ENCODE data around the gene PLD5.

The PLD5 gene

DNA sequence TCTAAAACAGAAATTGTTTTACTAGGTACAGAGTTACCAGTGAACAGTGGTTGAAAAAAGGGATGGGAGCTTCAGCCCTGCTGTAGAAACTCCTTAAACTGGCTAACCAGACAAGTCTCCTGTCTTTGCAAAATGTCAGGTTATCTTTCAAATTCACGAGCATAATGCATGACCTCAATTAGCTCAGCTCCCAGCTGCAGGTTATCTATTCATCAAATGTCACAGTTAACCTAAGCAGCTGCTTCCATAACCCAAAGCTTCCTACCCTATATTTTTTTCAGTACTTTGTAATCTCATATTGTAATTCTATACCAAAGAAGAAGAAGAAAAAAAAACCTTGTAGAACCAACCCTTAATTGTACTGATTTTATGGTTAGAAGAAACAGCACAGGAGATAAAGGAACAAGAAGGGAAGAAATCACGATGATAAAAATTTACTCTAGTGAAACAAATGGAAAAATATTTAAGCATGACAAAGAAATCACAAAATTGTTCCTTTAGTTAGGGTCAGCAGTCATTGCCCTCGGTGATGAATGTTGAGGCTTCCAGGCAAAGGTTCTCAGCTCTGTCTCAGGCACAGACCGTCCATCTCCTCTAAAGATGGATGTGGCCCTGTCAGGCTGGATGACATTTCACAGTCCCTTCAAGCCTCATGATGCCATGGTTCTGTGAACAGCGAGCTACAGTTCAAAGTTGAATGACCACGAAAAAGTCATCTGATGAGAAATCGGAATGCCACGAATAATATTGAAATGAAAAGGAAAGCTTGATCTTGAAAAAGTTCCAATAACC, 95.9 kb downstream of the PLD5 start:
- TF ChIP-seq Cebpa-rat (IDR thresholded peaks at IDR 0.05), result no peak
- H3K27ac ChIP-seq, result no peak overlapping the region
- H3K4me1 ChIP-seq, result no peaks in the 10 kb centered on the region
- no peak overlapping the region for H3K4me2 ChIP-seq
- no peaks in the 10 kb centered on the region for H3K9me3 ChIP-seq
- H4K20me1 ChIP-seq, result no peaks in the 10 kb centered on the region
- no peaks in the 10 kb centered on the region; the same call in 1 of the 2 replicates for H3K27me3 ChIP-seq
- H3K4me3 ChIP-seq, result no peak overlapping the region
- no peak overlapping the region for H3K9ac ChIP-seq
- no peaks in the 10 kb centered on the region for H3K36me3 ChIP-seq

DNA sequence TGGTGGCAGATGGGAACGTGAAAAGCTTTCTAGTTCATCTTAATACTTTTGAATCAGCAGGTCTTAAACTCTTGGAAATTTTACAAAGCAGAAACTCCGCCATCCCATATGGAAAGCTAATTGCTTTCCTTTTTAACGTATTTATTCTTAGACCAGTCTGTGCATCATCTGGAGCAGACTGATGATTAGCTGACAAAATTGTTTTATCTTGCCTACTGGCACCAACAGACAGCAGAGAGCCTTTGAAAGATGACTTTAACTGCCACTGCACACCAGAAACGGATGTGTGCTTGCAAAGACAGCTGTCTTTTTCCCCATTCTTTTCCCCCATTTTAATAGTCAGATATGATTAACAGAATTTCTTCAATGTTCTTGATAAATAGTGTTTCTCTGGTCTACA, 97.0 kb downstream of the PLD5 start:
- Histone ChIP-seq H3K36me3 (no peaks in the 10 kb centered on the region), H3K27me3 (no peaks in the 10 kb centered on the region; the same call in 1 of the 2 replicates), H3K9me3 (no peaks in the 10 kb centered on the region), H3K4me2 (no peak overlapping the region), H4K20me1 (no peaks in the 10 kb centered on the region), H3K9ac (no peak overlapping the region), H3K4me1 (no peaks in the 10 kb centered on the region), H3K4me3 (no peak overlapping the region), H3K27ac (no peak overlapping the region)
- no peak for TF ChIP-seq Cebpa-rat (IDR thresholded peaks at IDR 0.05)

DNA sequence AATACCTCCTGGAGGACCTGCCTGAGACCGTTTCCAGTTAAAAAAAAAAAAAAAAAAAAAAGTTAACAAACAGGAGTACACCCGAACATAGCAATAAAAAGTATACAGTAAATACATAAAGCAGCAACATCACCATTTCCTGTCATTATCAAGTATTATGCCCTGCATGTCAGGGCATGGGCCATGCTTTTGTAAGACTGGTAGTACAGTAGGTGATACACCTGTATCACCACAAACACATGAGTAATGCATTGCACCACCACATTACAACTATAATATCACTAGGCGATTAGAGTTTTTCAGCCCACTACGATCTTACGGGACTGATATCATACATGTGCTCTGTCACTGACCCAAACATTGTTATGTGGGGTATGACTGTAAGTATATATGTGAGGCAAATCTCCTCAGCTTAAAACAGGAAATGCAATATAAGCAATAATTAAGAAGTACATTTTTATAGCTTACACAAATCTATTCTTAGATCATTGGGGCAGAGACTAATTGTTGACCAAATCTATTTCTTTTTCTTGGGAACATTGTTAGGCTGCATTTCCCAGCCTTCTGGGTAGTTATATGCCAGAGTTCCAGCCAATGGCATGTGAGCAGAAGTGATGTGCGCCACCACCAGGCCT, 98.1 kb downstream of the PLD5 start:
- Histone ChIP-seq H3K4me2 (no peak overlapping the region), H3K27me3 (no peaks in the 10 kb centered on the region; the same call in 1 of the 2 replicates), H3K4me1 (no peaks in the 10 kb centered on the region), H3K9ac (no peak overlapping the region), H3K4me3 (no peak overlapping the region), H3K27ac (no peak overlapping the region), H3K36me3 (no peaks in the 10 kb centered on the region), H3K9me3 (no peaks in the 10 kb centered on the region), H4K20me1 (no peaks in the 10 kb centered on the region)
- TF ChIP-seq Cebpa-rat (IDR thresholded peaks at IDR 0.05), result no peak

DNA sequence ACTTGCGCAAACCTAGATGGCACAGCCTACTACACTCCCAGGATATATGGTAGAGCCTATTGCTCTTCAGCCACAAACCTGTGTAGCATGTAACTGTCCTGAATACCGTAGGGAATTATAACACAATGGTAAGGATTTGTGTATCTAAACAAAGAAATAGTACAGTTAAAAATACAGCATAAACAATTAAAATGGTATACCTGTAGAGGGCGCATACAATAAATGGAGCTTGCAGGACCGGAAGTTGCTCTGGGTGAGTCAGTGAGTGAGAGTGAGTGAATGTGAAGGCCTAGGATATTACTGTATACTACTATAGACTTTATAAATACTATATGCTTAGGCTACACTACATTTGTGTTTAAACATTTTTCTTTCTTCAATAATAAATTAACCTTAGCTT, 99.3 kb downstream of the PLD5 start:
- H3K4me1 ChIP-seq, result no peaks in the 10 kb centered on the region
- H3K36me3 ChIP-seq, result no peaks in the 10 kb centered on the region

DNA sequence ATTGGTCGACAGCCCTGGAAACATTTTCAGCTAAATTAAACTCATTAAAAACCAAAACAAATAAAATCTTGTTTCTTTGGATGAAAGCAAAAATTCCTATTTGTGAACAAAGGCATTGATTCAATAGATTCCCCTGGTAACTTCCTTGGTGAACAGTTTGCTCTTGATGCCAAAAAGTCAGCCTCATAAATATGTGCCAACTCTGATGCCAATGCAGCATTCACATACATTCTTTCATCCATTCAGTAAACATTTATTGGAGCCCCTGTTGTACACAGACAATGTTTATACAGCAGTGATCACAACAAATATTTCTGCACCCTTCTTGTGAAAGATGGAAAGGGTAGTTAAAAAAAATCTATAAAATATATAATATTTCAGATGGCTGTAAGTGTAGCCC, 107.8 kb downstream of the PLD5 start:
- Histone ChIP-seq H3K9ac (no peak overlapping the region), H3K4me3 (no peak overlapping the region), H4K20me1 (no peaks in the 10 kb centered on the region), H3K27ac (no peak overlapping the region), H3K4me2 (no peak overlapping the region), H3K36me3 (no peaks in the 10 kb centered on the region), H3K27me3 (no peaks in the 10 kb centered on the region), H3K4me1 (no peaks in the 10 kb centered on the region), H3K9me3 (no peaks in the 10 kb centered on the region)
- no peak for TF ChIP-seq Cebpa-rat (IDR thresholded peaks at IDR 0.05)

More for the DNA sequence above, 99.3 kb downstream of the PLD5 start:
- no peaks in the 10 kb centered on the region for H3K9me3 ChIP-seq
- H4K20me1 ChIP-seq, result no peaks in the 10 kb centered on the region
- TF ChIP-seq Cebpa-rat (IDR thresholded peaks at IDR 0.05), result no peak
- H3K27ac ChIP-seq, result no peak overlapping the region
- no peaks in the 10 kb centered on the region; the same call in 1 of the 2 replicates for H3K27me3 ChIP-seq
- H3K9ac ChIP-seq, result no peak overlapping the region
- no peak overlapping the region for H3K4me2 ChIP-seq
- H3K4me3 ChIP-seq, result no peak overlapping the region

DNA sequence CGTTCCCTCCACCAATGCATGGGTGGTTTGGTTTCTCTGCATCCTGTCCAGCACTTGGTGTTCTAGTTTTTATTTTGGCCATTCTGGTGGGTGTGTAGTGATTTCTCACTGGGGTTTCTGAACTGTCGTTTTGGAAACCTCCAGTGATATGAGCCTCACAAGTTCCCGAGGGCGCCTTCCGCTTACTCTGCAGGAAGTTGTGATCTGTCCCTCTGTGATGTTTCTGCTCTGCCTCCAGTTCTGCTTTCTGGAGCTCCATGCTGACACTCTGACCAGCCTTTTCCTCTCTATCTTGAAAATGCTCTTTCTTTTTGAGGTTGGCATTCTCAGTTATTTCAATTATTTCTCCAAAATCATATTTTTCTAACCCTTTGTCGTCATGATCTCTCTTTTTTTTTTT, 111.6 kb downstream of the PLD5 start:
- H3K27ac ChIP-seq, result no peak overlapping the region
- H3K9ac ChIP-seq, result no peak overlapping the region
- no peak overlapping the region for H3K4me3 ChIP-seq
- TF ChIP-seq Cebpa-rat (IDR thresholded peaks at IDR 0.05), result no peak
- H3K4me2 ChIP-seq, result no peak overlapping the region
- no peaks in the 10 kb centered on the region for H3K4me1 ChIP-seq
- H4K20me1 ChIP-seq, result no peaks in the 10 kb centered on the region
- no peaks in the 10 kb centered on the region for H3K27me3 ChIP-seq
- no peaks in the 10 kb centered on the region for H3K9me3 ChIP-seq
- no peaks in the 10 kb centered on the region for H3K36me3 ChIP-seq

DNA sequence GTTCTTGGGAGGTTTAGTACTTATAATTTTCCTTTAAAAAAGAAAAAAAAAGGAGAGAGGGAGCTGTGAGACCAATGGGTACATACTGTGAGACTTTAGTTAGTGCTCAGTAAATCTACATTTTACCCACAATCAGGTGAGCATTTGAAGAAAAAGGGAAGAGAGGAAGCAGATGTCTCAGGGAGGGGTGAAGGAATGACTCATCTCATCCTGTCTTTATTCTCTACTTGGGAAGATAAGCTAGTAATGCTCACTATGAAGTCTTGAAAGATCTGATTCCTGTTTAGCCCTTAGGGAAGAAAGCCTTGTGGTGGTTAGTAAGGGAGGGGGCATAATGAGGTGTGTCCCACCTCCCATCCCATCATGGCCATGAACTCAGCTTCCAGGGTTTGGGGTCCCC, 112.6 kb downstream of the PLD5 start:
- Histone ChIP-seq H3K4me2 (no peak overlapping the region), H4K20me1 (no peaks in the 10 kb centered on the region), H3K36me3 (no peaks in the 10 kb centered on the region), H3K27ac (no peak overlapping the region), H3K4me3 (no peak overlapping the region), H3K4me1 (no peaks in the 10 kb centered on the region), H3K9me3 (no peaks in the 10 kb centered on the region), H3K27me3 (no peaks in the 10 kb centered on the region), H3K9ac (no peak overlapping the region)
- no peak for TF ChIP-seq Cebpa-rat (IDR thresholded peaks at IDR 0.05)

DNA sequence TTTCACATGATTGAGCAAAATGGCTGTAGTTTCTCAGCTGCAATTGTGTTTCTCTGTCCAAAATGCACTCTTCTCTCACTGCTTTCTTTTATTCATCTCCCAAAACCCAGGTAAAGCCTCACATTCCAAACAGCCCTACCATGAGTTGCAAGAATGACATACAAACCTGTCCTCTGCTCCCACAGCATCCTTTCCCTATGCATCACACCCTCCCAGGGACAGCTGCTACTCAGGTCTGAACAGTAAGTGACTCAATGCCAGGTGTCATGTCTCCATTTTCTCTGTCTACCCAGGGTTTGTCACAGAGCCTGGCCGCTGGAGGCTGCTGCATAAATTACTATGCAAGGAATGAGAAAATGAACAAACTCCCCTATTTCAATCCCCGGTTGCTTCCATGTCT, 118.5 kb downstream of the PLD5 start:
- no peaks in the 10 kb centered on the region for H3K9me3 ChIP-seq
- no peaks in the 10 kb centered on the region for H3K27me3 ChIP-seq
- H3K4me3 ChIP-seq, result no peak overlapping the region
- H3K27ac ChIP-seq, result no peak overlapping the region
- no peaks in the 10 kb centered on the region for H3K4me1 ChIP-seq
- H3K36me3 ChIP-seq, result no peaks in the 10 kb centered on the region
- H3K4me2 ChIP-seq, result no peak overlapping the region
- no peaks in the 10 kb centered on the region for H4K20me1 ChIP-seq
- no peak for TF ChIP-seq Cebpa-rat (IDR thresholded peaks at IDR 0.05)
- no peak overlapping the region for H3K9ac ChIP-seq

DNA sequence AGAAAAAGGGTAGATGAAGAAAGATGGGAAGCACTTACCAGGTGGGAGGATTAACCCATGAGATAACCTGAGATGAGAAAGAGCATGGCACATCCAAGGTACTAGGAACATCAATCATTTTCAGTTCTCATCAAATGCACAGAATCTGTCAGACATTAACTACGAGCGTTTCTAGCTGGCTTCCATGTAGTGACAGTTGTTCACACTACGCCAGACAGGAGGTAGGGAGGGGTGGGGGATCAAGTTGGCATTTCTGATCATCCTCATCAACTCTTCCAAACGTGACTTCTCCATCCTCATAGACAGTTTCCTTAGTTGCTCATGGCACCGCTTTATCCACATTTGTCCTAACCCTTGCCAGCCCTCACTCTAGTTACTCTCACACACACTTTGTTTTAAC, 120.2 kb downstream of the PLD5 start:
- TF ChIP-seq Cebpa-rat (IDR thresholded peaks at IDR 0.05), result no peak

DNA sequence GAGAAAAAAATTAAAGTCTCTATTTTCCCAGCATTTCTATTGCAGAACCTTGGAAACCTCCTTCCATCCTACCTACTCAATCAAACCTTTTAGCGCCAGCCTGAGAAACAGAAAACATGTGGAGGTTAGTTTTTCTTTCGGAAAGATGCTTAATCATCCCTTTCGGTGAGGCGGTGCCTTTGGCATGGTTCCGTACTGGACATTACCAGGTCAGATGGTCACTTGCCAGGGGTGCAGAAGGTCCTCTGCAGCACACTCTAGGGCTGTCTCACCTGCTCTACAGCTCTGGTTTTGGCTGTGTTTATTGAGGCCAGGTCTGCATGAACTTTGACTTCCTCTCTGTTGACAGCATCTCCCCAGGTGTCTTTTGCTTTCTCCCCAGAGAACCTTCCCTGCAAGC, 121.5 kb downstream of the PLD5 start:
- Histone ChIP-seq H3K27ac (no peak overlapping the region), H3K4me1 (no peaks in the 10 kb centered on the region), H3K9me3 (no peaks in the 10 kb centered on the region), H3K9ac (no peak overlapping the region), H3K4me2 (no peak overlapping the region), H3K4me3 (no peak overlapping the region), H3K27me3 (no peaks in the 10 kb centered on the region), H3K36me3 (no peaks in the 10 kb centered on the region), H4K20me1 (no peaks in the 10 kb centered on the region)
- no peak for TF ChIP-seq Cebpa-rat (IDR thresholded peaks at IDR 0.05)

More for the DNA sequence above, 120.2 kb downstream of the PLD5 start:
- Histone ChIP-seq H3K27ac (no peak overlapping the region), H3K36me3 (no peaks in the 10 kb centered on the region), H3K4me1 (no peaks in the 10 kb centered on the region), H3K9ac (no peak overlapping the region), H4K20me1 (no peaks in the 10 kb centered on the region), H3K4me3 (no peak overlapping the region), H3K27me3 (no peaks in the 10 kb centered on the region), H3K4me2 (no peak overlapping the region), H3K9me3 (no peaks in the 10 kb centered on the region)
